ENCODE data around the gene NTN4.

DNA sequence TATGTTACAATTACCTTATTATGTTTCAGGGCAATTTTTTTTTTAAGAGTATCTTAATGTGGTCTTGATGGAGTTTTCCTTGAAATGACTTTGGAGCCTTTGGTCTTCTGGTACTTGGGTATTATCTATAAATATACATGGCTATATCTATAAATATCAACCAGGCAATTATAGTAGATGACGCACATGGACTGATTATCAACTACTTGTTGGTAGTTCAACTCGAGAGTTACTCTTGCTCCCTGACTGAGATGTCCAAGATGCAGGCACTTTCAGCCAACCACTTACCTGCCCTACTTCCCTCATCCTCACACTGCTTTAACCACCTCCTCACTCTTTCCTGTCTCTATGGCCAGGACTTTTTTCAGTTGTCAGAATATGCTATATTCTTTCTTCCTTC lies 85.4 kb downstream of the NTN4 start:
- TF ChIP-seq, protein P1, sequence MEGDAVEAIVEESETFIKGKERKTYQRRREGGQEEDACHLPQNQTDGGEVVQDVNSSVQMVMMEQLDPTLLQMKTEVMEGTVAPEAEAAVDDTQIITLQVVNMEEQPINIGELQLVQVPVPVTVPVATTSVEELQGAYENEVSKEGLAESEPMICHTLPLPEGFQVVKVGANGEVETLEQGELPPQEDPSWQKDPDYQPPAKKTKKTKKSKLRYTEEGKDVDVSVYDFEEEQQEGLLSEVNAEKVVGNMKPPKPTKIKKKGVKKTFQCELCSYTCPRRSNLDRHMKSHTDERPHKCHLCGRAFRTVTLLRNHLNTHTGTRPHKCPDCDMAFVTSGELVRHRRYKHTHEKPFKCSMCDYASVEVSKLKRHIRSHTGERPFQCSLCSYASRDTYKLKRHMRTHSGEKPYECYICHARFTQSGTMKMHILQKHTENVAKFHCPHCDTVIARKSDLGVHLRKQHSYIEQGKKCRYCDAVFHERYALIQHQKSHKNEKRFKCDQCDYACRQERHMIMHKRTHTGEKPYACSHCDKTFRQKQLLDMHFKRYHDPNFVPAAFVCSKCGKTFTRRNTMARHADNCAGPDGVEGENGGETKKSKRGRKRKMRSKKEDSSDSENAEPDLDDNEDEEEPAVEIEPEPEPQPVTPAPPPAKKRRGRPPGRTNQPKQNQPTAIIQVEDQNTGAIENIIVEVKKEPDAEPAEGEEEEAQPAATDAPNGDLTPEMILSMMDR (IDR thresholded peaks at IDR 0.05 in 4 of 5, conservative IDR thresholded peaks at IDR 0.05 in 1 of 5), result no peak
- TF ChIP-seq POLR2A (IDR thresholded peaks at IDR 0.05), result no peak
